ENCODE measurements around the gene CEP70. TPM values are rescaled to one million over a fixed set of nuclear protein-coding genes. Genes with fewer than 3 reads are reported as not detected.

The CEP70 gene
- total and polyA plus RNA-seq, 2 experiments from 2014 or later = 29.1 to 43.1 TPM

- no peaks in the 10 kb centered on the region for H3K4me1 ChIP-seq (ENCODE audit: low read depth)
- H3K9me3 ChIP-seq (ENCODE audit: low read depth) = no peaks in the 10 kb centered on the region
- TF ChIP-seq CTCF (IDR thresholded peaks at IDR 0.05; ENCODE audit: low read depth, low read length) = no peak
- no peak for DNase-seq (ENCODE audit: low read depth in 1 of 2, low spot score in 1 of 2)
- H3K4me3 ChIP-seq = no peak overlapping the region
- H3K27ac ChIP-seq = no peak overlapping the region
- no peaks in the 10 kb centered on the region for H3K36me3 ChIP-seq
- H3K27me3 ChIP-seq = no peaks in the 10 kb centered on the region
Measured at GRCh38 chr3:138629526-138629925, 35.5 kb upstream of the CEP70 start.

GRCh38 chr3:138625707-138626365 is 31.8 kb upstream of the CEP70 start:
- no peak for TF ChIP-seq CTCF (IDR thresholded peaks at IDR 0.05; ENCODE audit: low read depth, low read length)
- H3K36me3 ChIP-seq = no peaks in the 10 kb centered on the region
- no peak overlapping the region for H3K27ac ChIP-seq
- no peaks in the 10 kb centered on the region for H3K4me1 ChIP-seq (ENCODE audit: low read depth)
- no peak overlapping the region for H3K4me3 ChIP-seq
- no peaks in the 10 kb centered on the region for H3K9me3 ChIP-seq (ENCODE audit: low read depth)
- DNase-seq (ENCODE audit: low read depth in 1 of 2, low spot score in 1 of 2) = peak in 1 of 2 donors; percentile 33
- H3K27me3 ChIP-seq = no peaks in the 10 kb centered on the region

- Histone ChIP-seq H3K4me3 (no peak overlapping the region), H3K27me3 (no peaks in the 10 kb centered on the region), H3K9me3 (ENCODE audit: low read depth) (no peaks in the 10 kb centered on the region), H3K27ac (no peak overlapping the region), H3K4me1 (ENCODE audit: low read depth) (no peaks in the 10 kb centered on the region), H3K36me3 (no peaks in the 10 kb centered on the region)
- no peak for DNase-seq (ENCODE audit: low read depth in 1 of 2, low spot score in 1 of 2)
- TF ChIP-seq CTCF (IDR thresholded peaks at IDR 0.05; ENCODE audit: low read depth, low read length) = no peak
Measured at GRCh38 chr3:138624518-138624917, 30.5 kb upstream of the CEP70 start.

- Histone ChIP-seq H3K4me3 (no peak overlapping the region), H3K27me3 (no peaks in the 10 kb centered on the region), H3K36me3 (no peaks in the 10 kb centered on the region), H3K27ac (no peak overlapping the region), H3K4me1 (ENCODE audit: low read depth) (no peaks in the 10 kb centered on the region), H3K9me3 (ENCODE audit: low read depth) (no peaks in the 10 kb centered on the region)
- DNase-seq (ENCODE audit: low read depth in 1 of 2, low spot score in 1 of 2) = no peak
- no peak for TF ChIP-seq CTCF (IDR thresholded peaks at IDR 0.05; ENCODE audit: low read depth, low read length)
Measured at GRCh38 chr3:138620431-138620830, 26.4 kb upstream of the CEP70 start.

GRCh38 chr3:138615462-138615861 is 21.4 kb upstream of the CEP70 start:
- no peak for DNase-seq (ENCODE audit: low read depth in 1 of 2, low spot score in 1 of 2)
- no peaks in the 10 kb centered on the region for H3K36me3 ChIP-seq

More at GRCh38 chr3:138615462-138615861, 21.4 kb upstream of the CEP70 start:
- H3K27ac ChIP-seq = no peak overlapping the region
- H3K9me3 ChIP-seq (ENCODE audit: low read depth) = no peaks in the 10 kb centered on the region
- no peaks in the 10 kb centered on the region for H3K4me1 ChIP-seq (ENCODE audit: low read depth)
- no peak overlapping the region for H3K4me3 ChIP-seq
- TF ChIP-seq CTCF (IDR thresholded peaks at IDR 0.05; ENCODE audit: low read depth, low read length) = no peak
- no peaks in the 10 kb centered on the region for H3K27me3 ChIP-seq

All from cardiac muscle cell (in vitro differentiated cells and primary cell).